Kidney capillary endothelial cell (primary cell): Measurements from ENCODE around the gene ASPDH.
A peak's percentile ranks its signal among the peaks of the same experiment; 100 is the strongest.
"Not testable (repeated sequence)": the region's sequence is repeated elsewhere in the genome, so short reads cannot be mapped to it uniquely, and the experiment has no call there.

Experiments used
- DNase-seq: peaks from one replicate; pipeline ENCODE4 v3.0.0-alpha.2; 2018; ENCODE audit warnings: low spot score

The ASPDH gene

GRCh38 chr19:50547385-50548190 is 33.9 kb upstream of the ASPDH start:
- DNase-seq, result no peak

DNA sequence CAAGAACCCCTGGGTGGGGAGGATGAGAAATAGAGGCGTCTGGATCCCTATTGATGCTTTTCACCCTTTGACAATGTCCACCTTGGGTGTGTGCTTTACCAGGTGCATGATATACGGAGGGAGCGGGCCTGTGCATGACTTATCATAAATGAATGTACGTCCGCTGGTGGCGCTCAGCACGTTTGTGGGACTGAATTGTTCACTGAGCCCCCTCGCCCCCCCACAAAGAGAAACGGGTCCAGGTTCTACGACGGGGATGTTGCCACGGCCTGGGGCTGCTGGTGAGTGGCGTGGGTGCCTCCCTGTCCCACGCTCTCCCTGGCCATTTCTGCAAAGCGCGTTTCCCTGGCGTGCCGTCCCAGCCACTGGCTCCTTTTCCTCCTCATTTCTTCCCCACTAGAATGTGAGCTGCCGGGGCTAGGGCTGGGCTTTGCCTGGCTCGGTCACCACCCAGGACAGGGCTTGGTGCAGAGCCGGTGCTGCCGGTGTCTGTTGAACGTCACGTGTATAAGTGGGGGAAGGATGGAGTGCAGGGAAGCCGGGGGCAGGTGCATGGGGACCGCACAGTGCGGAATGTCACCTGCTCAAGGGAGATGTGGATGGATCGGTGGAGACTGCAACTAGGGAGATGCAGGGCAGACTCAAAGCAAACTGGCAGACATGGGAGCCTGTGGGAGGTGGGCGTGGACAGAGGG is 33.0 kb upstream of the ASPDH start:
- no peak for DNase-seq

GRCh38 chr19:50542943-50543342 is 29.2 kb upstream of the ASPDH start:
- no peak for DNase-seq

DNA sequence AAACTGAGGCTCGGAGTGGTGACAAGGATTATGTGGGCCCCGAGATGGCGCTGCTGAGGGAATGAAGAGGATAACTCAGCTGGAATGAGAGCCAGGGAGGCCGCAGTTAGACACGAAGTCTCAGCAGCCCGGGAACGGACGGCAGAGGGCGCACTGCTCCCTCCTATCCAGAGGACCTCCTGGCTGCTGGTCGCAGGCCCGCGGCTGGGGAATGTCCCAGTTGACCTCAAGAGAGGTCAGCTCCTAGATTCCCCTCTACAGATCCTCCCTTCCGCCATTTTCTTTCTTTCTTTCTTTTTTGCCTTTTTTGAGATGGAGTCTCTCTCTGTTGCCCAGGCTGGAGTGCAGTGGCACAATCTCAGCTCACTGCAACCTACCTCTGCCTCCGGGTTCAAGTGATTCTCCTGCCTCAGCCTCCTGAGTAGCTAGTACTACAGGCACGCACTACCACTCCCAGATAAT is 24.1 kb upstream of the ASPDH start:
- DNase-seq, result peak; percentile 74

- no peak for DNase-seq
These were observed 23.6 kb upstream of the ASPDH start for GRCh38 chr19:50537306-50537685.

GRCh38 chr19:50536662-50537305 is 23.1 kb upstream of the ASPDH start:
- no peak for DNase-seq

DNA sequence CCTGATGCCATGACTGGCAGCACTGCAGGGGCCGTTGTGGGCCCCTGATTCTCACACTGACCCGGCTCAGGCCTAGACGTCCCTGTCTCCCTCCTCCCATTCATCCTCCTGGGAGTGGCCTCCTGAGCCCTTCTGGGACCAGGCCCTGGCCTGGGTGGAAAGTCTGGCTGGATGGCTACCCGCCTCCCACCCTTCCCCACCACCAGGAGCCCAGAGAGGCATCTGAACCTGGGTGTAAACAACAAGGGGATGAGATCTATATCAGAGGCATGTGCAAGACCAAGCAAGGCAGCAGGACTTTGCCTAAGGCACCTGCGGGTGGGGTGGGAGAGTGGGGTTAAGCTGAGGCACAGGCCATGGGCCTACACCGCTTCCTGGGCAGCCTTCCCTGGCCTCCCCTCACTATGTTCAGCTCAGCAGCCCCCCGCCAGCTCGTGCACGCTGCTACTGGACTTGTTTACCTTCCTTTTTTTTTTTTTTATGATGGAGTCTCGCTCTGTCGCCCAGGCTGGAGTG is 22.0 kb upstream of the ASPDH start:
- no peak for DNase-seq

- no peak for DNase-seq
These were observed 20.8 kb upstream of the ASPDH start for GRCh38 chr19:50534478-50534877.

DNA sequence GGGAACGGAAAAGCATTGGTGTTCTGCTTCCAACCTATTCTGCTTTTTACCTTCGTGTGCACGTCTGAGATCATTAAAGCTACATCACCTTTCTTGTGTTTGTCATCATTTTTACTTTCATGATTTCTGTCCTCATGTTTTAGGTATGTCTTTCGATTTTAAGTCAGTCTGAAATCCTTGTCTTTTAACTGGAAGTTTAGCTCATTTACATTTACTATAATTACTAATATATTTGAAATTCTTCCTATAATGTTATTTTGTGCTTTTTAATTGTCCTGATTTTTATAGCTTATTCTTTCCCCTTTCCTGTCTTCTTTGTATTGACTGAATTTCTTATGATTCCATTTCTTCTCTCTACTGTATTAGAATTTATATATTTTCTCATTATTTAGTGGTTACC is 19.2 kb upstream of the ASPDH start:
- no peak for DNase-seq

DNA sequence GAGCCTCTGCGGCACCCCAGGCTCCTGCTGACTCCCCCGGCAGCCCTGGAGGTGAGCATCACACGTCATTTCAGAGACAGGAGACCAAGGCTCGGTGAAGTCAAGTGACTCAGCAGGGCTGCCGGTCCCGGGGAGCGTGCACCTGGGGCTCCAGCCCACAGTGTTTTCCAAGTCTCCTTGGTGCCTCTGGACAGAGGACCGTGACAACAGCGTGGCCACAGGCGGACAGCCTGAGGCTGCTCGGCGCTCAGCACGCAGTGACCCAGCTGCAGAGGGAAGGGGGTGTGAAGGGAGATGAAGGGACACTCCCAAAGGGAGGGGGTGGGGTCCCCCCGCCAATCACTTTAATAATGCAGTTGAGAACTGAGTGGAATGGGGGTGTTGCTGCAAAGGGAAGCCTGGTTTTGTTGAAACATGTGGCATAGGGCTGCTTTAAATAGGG is 17.5 kb upstream of the ASPDH start:
- DNase-seq, result no peak

DNA sequence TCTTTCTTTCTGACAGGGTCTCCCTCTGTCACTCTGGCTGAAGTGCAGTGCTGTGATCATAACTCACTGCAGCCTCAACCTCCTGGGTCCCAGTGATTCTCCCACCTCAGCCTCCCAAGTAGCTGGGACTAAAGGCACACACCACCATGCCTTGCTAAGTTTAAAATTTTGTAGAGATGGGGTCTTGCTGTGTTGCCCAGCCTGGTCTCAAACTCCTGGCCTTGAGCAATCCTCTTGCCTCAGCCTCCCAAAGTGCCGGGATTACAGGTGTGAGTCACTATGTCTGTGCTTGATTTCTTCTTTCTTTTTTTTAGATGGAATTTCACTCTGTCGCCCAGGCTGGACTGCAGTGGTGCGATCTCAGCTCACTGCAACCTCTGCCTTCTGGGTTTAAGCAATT is 14.3 kb upstream of the ASPDH start:
- not testable (repeated sequence) for DNase-seq

DNA sequence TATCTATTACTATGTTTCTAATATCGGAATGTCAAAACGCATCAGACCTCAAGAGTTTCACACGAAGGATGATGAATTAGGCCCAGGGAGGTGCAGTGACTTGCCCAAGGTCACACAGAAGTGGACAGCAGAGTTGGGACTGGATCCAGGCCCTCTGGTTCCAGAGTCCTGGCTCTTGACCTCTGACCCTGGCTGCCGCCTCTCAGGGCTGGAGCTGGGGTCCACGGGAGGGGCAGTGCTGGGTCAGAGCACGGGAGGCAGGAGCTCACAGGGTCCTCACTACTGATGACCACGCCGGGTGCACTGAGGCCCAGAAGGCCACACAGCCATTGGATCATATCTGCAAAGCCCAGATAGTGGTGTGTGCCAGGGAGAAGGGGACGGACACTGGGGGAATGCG is 9.2 kb upstream of the ASPDH start:
- no peak for DNase-seq

GRCh38 chr19:50520822-50521465 is 7.2 kb upstream of the ASPDH start:
- no peak for DNase-seq

GRCh38 chr19:50519006-50519575 is 5.4 kb upstream of the ASPDH start:
- no peak for DNase-seq

- DNase-seq, result no peak
These were observed 4.6 kb upstream of the ASPDH start for GRCh38 chr19:50518091-50519005.

DNA sequence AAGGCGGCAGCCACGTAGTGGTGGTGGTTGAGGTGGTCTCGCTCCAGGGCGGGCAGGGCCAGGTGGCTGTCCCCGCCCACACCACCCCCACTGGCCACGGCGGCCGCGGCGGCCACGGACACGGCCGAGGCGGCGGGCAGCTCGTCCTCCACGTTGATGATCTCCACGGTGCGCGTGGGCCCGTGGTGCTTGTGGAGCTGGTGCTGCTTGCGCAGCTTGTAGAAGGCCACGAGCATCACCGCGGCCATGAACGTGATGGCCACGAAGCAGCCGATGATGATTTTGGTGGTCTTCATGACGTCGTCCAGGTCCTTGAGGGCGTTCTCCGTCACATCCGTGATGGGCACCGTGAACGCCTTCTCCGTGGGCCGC is 4.0 kb upstream of the ASPDH start:
- DNase-seq, result no peak

DNA sequence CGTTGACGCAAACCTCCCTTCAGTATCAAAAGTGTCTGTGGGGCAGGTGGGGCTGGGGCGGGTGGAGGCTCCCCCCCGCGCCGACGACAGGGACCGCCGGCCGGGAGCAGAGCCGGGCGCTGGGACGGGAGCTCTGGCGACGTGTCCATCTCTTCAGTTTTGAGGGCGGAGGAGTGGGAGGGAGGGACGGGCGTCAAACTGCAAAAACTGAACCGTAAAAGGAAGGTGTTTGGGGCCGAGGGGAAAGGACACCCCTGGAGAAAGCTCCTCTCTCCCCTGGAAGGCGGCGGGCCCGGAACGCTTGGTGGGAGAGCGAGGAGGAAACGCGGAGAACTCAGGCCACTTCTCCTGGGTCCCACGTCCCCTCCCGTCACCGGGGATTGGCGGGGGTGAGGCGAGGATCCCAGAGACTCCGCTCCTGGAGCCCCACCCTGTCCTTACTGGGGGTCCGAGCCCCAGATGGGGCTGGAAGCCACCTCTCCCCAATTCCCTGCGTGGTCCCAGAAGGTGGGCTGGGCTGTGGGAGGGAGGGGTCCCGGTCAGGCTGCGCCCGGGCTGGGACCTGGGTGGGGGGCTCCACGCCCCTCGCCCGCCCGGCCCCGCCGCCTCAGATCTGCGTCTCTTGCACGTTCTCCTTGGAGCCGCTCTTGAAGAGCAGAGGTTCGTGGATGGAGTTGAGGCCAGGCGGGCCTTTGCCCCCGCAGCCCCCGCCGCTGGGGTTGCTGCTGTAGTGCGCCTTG is 3.4 kb upstream of the ASPDH start:
- no peak for DNase-seq

GRCh38 chr19:50516456-50516855 is 2.7 kb upstream of the ASPDH start:
- DNase-seq, result no peak

GRCh38 chr19:50515168-50515561 is 1.5 kb upstream of the ASPDH start:
- no peak for DNase-seq
